SH-SY5Y (cell line): Measurements from ENCODE around the gene NINL.

Source experiments
- GATA2 ChIP-seq: IDR thresholded peaks from 2 replicates; pipeline ENCODE4 v1.6.1; 2011; ENCODE audit warnings: mild to moderate bottlenecking, low read depth, low read length
- GATA3 ChIP-seq: IDR thresholded peaks from 2 replicates; pipeline ENCODE4 v1.6.1; 2011; ENCODE audit warnings: low read depth, mild to moderate bottlenecking, low read length, moderate library complexity

- TF ChIP-seq GATA3 (no peak), GATA2 (no peak)
Measured at GRCh38 chr20:25532971-25533391, 52.4 kb downstream of the NINL start.
